CD14-positive monocyte (primary cell): ENCODE data around the gene RSPO1. TPM values are rescaled to one million over a fixed set of nuclear protein-coding genes. Genes with fewer than 3 reads are reported as not detected.
A peak's percentile ranks its signal among the peaks of the same experiment; 100 is the strongest.

Source experiments
- DNase-seq, 3 donors: peaks; one replicate each; pipeline ENCODE4 v3.0.0-alpha.2; 2011 to 2022
- H2AFZ ChIP-seq: 2 replicates; pipeline ENCODE4 v1.6.0; 2012; ENCODE audit warnings: mild to moderate bottlenecking, low read depth, low read length, inconsistent platforms; ENCODE audit not compliant: insufficient read depth, poor library complexity, severe bottlenecking
- H3K27ac ChIP-seq, 2 donors: 1 replicate in 1 of 2; 2 replicates in 1 of 2; pipeline ENCODE4 v1.5.1; 2012 to 2013; ENCODE audit warnings: low read length in 2 of 2, control low read depth in 1 of 2, inconsistent platforms in 1 of 2, low read depth in 1 of 2, mild to moderate bottlenecking in 1 of 2
- H3K27me3 ChIP-seq, 2 donors: one replicate each; pipeline versions ENCODE4 v1.6.0 to v1.6.1; 2011 to 2013; ENCODE audit warnings: low read length in 2 of 2; ENCODE audit not compliant: control insufficient read depth in 2 of 2, insufficient read depth in 2 of 2
- H3K36me3 ChIP-seq, 2 donors: replicated peaks in 1 of 2; 1 replicate in 1 of 2; 2 replicates in 1 of 2; pipeline versions ENCODE4 v1.5.1 to v1.6.1; 2012 to 2013; ENCODE audit warnings: low read length in 2 of 2, control low read depth in 1 of 2, inconsistent platforms in 1 of 2, mild to moderate bottlenecking in 1 of 2; ENCODE audit not compliant: insufficient read depth in 2 of 2, control insufficient read depth in 1 of 2
- H3K4me1 ChIP-seq, 2 donors: 1 replicate in 1 of 2; 2 replicates in 1 of 2; pipeline versions ENCODE4 v1.5.1 to v1.6.1; 2012 to 2013; ENCODE audit warnings: low read length in 2 of 2, control low read depth in 1 of 2, inconsistent platforms in 1 of 2, mild to moderate bottlenecking in 1 of 2, moderate library complexity in 1 of 2; ENCODE audit not compliant: insufficient read depth in 2 of 2, control insufficient read depth in 1 of 2
- H3K4me2 ChIP-seq: replicated peaks from 2 replicates; pipeline ENCODE3; 2012; ENCODE audit warnings: low read length, moderate library complexity, mild to moderate bottlenecking; ENCODE audit not compliant: poor library complexity, severe bottlenecking; ENCODE audit errors: extremely low read depth
- H3K4me3 ChIP-seq, 3 experiments: fragments of 200-600 bp in 1 of 3; sonication (generic) in 1 of 3; replicated peaks in 1 of 3; 1 replicate in 2 of 3; 2 replicates in 1 of 3; pipeline ENCODE4 v1.5.1; 2011 to 2013; ENCODE audit warnings: low read length in 3 of 3, mild to moderate bottlenecking in 3 of 3, control low read depth in 2 of 3, low read depth in 2 of 3, inconsistent platforms in 1 of 3, moderate library complexity in 1 of 3
- H3K79me2 ChIP-seq: 2 replicates; pipeline ENCODE4 v1.6.0; 2012; ENCODE audit warnings: mild to moderate bottlenecking, control low read depth, inconsistent platforms, low read length, moderate library complexity; ENCODE audit not compliant: insufficient read depth
- H3K9ac ChIP-seq: 2 replicates; pipeline ENCODE4 v1.6.0; 2017; ENCODE audit warnings: low read length, mild to moderate bottlenecking; ENCODE audit not compliant: insufficient read depth, poor library complexity, severe bottlenecking
- H3K9me3 ChIP-seq, 2 donors: replicated peaks in 1 of 2; 1 replicate in 1 of 2; 2 replicates in 1 of 2; pipeline versions ENCODE4 v1.5.1 to v1.6.1; 2012 to 2013; ENCODE audit warnings: low read length in 2 of 2, control low read depth in 1 of 2; ENCODE audit not compliant: control insufficient read depth in 1 of 2, insufficient read depth in 1 of 2
- H4K20me1 ChIP-seq: 2 replicates; pipeline ENCODE4 v1.6.0; 2012; ENCODE audit warnings: mild to moderate bottlenecking, low read length, control low read depth, moderate library complexity; ENCODE audit not compliant: insufficient read depth
- H3K27ac Mint-ChIP-seq, 7 donors: one replicate each; pipeline ENCODE4 v1.8.0; 2020; ENCODE audit warnings: mild to moderate bottlenecking in 7 of 7, mixed read lengths in 7 of 7, moderate library complexity in 6 of 7, inconsistent platforms in 2 of 7
- H3K27me3 Mint-ChIP-seq, 3 donors: one replicate each; pipeline ENCODE4 v1.8.0; 2021 to 2022; ENCODE audit warnings: low read depth in 3 of 3, mild to moderate bottlenecking in 3 of 3, mixed read lengths in 3 of 3, moderate library complexity in 3 of 3, inconsistent platforms in 1 of 3
- H3K36me3 Mint-ChIP-seq, 2 donors: one replicate each; pipeline ENCODE4 v1.8.0; 2020; ENCODE audit warnings: mixed read lengths in 2 of 2, inconsistent platforms in 1 of 2, mild to moderate bottlenecking in 1 of 2
- H3K4me1 Mint-ChIP-seq: one replicate; pipeline ENCODE4 v1.8.0; 2020; ENCODE audit warnings: mild to moderate bottlenecking, mixed read lengths
- H3K4me3 Mint-ChIP-seq, 2 donors: one replicate each; pipeline ENCODE4 v1.8.0; 2020; ENCODE audit warnings: mild to moderate bottlenecking in 2 of 2, mixed read lengths in 2 of 2, moderate library complexity in 1 of 2
- H3K9me3 Mint-ChIP-seq, 7 donors: one replicate each; pipeline ENCODE4 v1.8.0; 2020 to 2022; ENCODE audit warnings: mixed read lengths in 7 of 7, mild to moderate bottlenecking in 6 of 7, moderate library complexity in 6 of 7, inconsistent platforms in 2 of 7
- CTCF ChIP-seq: fragments of 200-600 bp; IDR thresholded peaks from one replicate; pipeline ENCODE4 v1.8.0; 2022; ENCODE audit warnings: antibody characterized with exemption, mild to moderate bottlenecking
- whole genome bisulfite sequencing: methylation state at CpG from one replicate; pipeline ENCODE4 v1.1.5; 2013; ENCODE audit warnings: missing lambda C conversion rate; ENCODE audit not compliant: insufficient coverage; 5-methylcytosine and 5-hydroxymethylcytosine counted together
- intact Hi-C, 2 donors: fragments of 100-400 bp; cut with micrococcal nuclease; formaldehyde crosslinking; loops; one replicate each; pipeline versions ENCODE4 v1.15.0 to v1.15.1; 2023
- polyA plus RNA-seq, 3 donors: library from polyadenylated mRNA; depleted of rRNA in 1 of 3; unstranded in 2 of 3; stranded (reverse) in 1 of 3; fragments of 300-500 nt in 2 of 3; fragments of >200 nt in 1 of 3; fragmentation: Illumina TruSeq in 2 of 3; gene quantifications; 1 replicate in 2 of 3; 2 replicates in 1 of 3; pipeline ENCODE4 v1.2.3, GENCODE V29; 2012 to 2021

Gene RSPO1
- polyA plus RNA-seq, 3 donors, result not detected

GRCh38 chr1:37599940-37600339 is 34.8 kb downstream of the RSPO1 start:
- peaks cover 7% of the 10 kb centered on the region for H4K20me1 ChIP-seq
- intact Hi-C loops, result loop anchor here (5.0 to 10.0 kb wide), 3 partner anchors 43 to 415 kb away; partner anchors contain the start of genes DNALI1 (in 1 of the 2), MTF1 (in 1 of the 2) and UTP11 (in 1 of the 2)
- no peak for DNase-seq
- peaks cover 6 to 10% of the 10 kb centered on the region in 2 donors for H3K4me1 ChIP-seq
- peaks cover 15% of the 10 kb centered on the region for H3K4me1 Mint-ChIP-seq
- H3K36me3 ChIP-seq, result no peaks in the 10 kb centered on the region
- H3K27me3 ChIP-seq, result peaks cover 0 to 2% of the 10 kb centered on the region in 2 donors
- no peak overlapping the region for H3K4me2 ChIP-seq
- H3K27ac Mint-ChIP-seq, result no peak overlapping the region
- no peak for TF ChIP-seq CTCF
- 94% methylated on average over 3 of the region's 5 CpGs for WGBS
- H3K4me3 Mint-ChIP-seq, result no peak overlapping the region
- H3K9me3 Mint-ChIP-seq, result peaks cover 0 to 4% (median 0%) of the 10 kb centered on the region in 7 donors
- no peaks in the 10 kb centered on the region for H3K36me3 Mint-ChIP-seq
- H3K4me3 ChIP-seq, result no peak overlapping the region
- no peak overlapping the region for H2AFZ ChIP-seq
- peaks cover 8% of the 10 kb centered on the region for H3K79me2 ChIP-seq
- H3K27ac ChIP-seq, result no peak overlapping the region
- H3K9ac ChIP-seq, result no peak overlapping the region
- no peaks in the 10 kb centered on the region for H3K9me3 ChIP-seq
- H3K27me3 Mint-ChIP-seq, result peaks cover 6 to 13% (median 7%) of the 10 kb centered on the region in 3 donors

- Mint-ChIP-seq H3K4me3 (peak overlapping the region; percentile 96 to 99), H3K27me3 (peaks cover 0 to 4% (median 4%) of the 10 kb centered on the region in 3 donors), H3K4me1 (peaks cover 19% of the 10 kb centered on the region), H3K27ac (peak overlapping the region; percentile 99 to 100 (median 99)), H3K9me3 (peaks cover 0 to 2% (median 0%) of the 10 kb centered on the region in 7 donors), H3K36me3 (peaks cover 19 to 22% of the 10 kb centered on the region in 2 donors)
- intact Hi-C loops, result loop anchor here (2.0 to 10.0 kb wide), 4 partner anchors 39 to 419 kb away; partner anchors contain the start of genes DNALI1 (in 1 of the 2), MTF1 (in 1 of the 2), SNIP1 (in 1 of the 2) and UTP11 (in 1 of the 2)
- Histone ChIP-seq H3K4me1 (peaks cover 17 to 21% of the 10 kb centered on the region in 2 donors), H3K4me3 (peak overlapping the region; percentile 75 to 97 (median 89)), H3K36me3 (peaks cover 20 to 29% of the 10 kb centered on the region in 2 donors), H3K9ac (peak overlapping the region; percentile 83), H2AFZ (peak overlapping the region; percentile 97), H4K20me1 (peaks cover 37% of the 10 kb centered on the region), H3K4me2 (peak overlapping the region; percentile 99), H3K27me3 (peaks cover 0 to 2% of the 10 kb centered on the region in 2 donors), H3K27ac (peak overlapping the region in 1 of 2 donors; percentile 97), H3K9me3 (no peaks in the 10 kb centered on the region), H3K79me2 (peaks cover 40% of the 10 kb centered on the region)
- TF ChIP-seq CTCF, result no peak
- no CpG with 5 or more reads among the region's 3 CpGs for WGBS
- DNase-seq, result no peak
These were observed 38.5 kb downstream of the RSPO1 start for GRCh38 chr1:37596182-37596667.
